Thymus (tissue), 11 donors: ENCODE results near the gene PSPN. TPM values are rescaled to one million over a fixed set of nuclear protein-coding genes. Genes with fewer than 3 reads are reported as not detected.

Experiments used
- DNase-seq, 9 donors: peaks; one replicate each; pipeline ENCODE4 v3.0.0-alpha.2; 2013; ENCODE audit warnings: low spot score in 9 of 9, low read depth in 6 of 9, missing footprints in 1 of 9
- H3K27ac ChIP-seq, 2 donors: one replicate each; pipeline ENCODE4 v1.5.1; 2013; ENCODE audit warnings: control low read depth in 1 of 2, low read depth in 1 of 2, low read length in 1 of 2, mild to moderate bottlenecking in 1 of 2, moderate library complexity in 1 of 2
- H3K27me3 ChIP-seq, 2 donors: one replicate each; pipeline ENCODE4 v1.5.1; 2013; ENCODE audit warnings: low read length in 1 of 2; ENCODE audit not compliant: control insufficient read depth in 2 of 2, insufficient read depth in 1 of 2
- H3K36me3 ChIP-seq, 2 donors: one replicate each; pipeline ENCODE4 v1.5.1; 2013; ENCODE audit warnings: low read length in 1 of 2, mild to moderate bottlenecking in 1 of 2, moderate library complexity in 1 of 2; ENCODE audit not compliant: control insufficient read depth in 2 of 2, insufficient read depth in 2 of 2
- H3K4me1 ChIP-seq, 2 donors: one replicate each; pipeline ENCODE4 v1.5.1; 2013; ENCODE audit warnings: low read length in 2 of 2; ENCODE audit not compliant: control insufficient read depth in 2 of 2, insufficient read depth in 2 of 2
- H3K4me3 ChIP-seq, 2 donors: one replicate each; pipeline ENCODE4 v1.5.1; 2013; ENCODE audit warnings: low read length in 2 of 2, control low read depth in 1 of 2, mild to moderate bottlenecking in 1 of 2
- H3K9me3 ChIP-seq, 2 donors: one replicate each; pipeline ENCODE4 v1.5.1; 2013; ENCODE audit warnings: low read length in 1 of 2, mild to moderate bottlenecking in 1 of 2; ENCODE audit not compliant: control insufficient read depth in 2 of 2, insufficient read depth in 1 of 2
- WGBS: extraction: QIAGEN DNeasy Blood & Tissue Kit; methylation state at CpG from one replicate; pipeline ENCODE4 v1.1.7; 2013; 5-methylcytosine and 5-hydroxymethylcytosine counted together
- polyA plus RNA-seq: library from polyadenylated mRNA; stranded (reverse); fragments of 200-250 nt; gene quantifications from one replicate; pipeline ENCODE4 v1.2.3, GENCODE V29; 2013
- total RNA-seq: library from RNA; stranded (reverse); fragments of 120-200 nt; gene quantifications from one replicate; pipeline ENCODE4 v1.2.4, GENCODE V29; 2013
- donor health status: healthy.

PSPN gene
- total and polyA plus RNA-seq, 2 donors, result 0.90 to 1.0 TPM

- no peaks in the 10 kb centered on the region for H3K9me3 ChIP-seq
- WGBS, result under 1% methylated on average over 69 of the region's 69 CpGs
- peak; percentile 89 to 97 (median 93) for DNase-seq
- H3K27ac ChIP-seq, result peak within 1 kb of the TSS; percentile 72 to 87
- peaks cover 10 to 23% of the 10 kb centered on the region in 2 donors for H3K36me3 ChIP-seq
- no peaks in the 10 kb centered on the region for H3K27me3 ChIP-seq
- H3K4me3 ChIP-seq, result peak within 1 kb of the TSS; percentile 54 to 82
- H3K4me1 ChIP-seq, result peaks cover 7 to 17% of the 10 kb centered on the region in 2 donors
These were observed 17.6 kb upstream of the PSPN start, which contains the start of gene GTF2F1 for GRCh38 chr19:6393074-6393982. Gene GTF2F1 (minus strand): TSS chr19:6393164. CDS start chr19:6392995, 169 bp downstream.

- WGBS, result 9% methylated on average over 30 of the region's 30 CpGs
- Histone ChIP-seq H3K36me3 (peaks cover 19 to 31% of the 10 kb centered on the region in 2 donors), H3K27ac (peak overlapping the region; percentile 72 to 87), H3K9me3 (no peaks in the 10 kb centered on the region), H3K4me3 (peak overlapping the region; percentile 54 to 82), H3K4me1 (peaks cover 7 to 17% of the 10 kb centered on the region in 2 donors), H3K27me3 (no peaks in the 10 kb centered on the region)
- no peak for DNase-seq
These were observed 16.7 kb upstream of the PSPN start for GRCh38 chr19:6392221-6393073.

- Histone ChIP-seq H3K4me3 (no peak overlapping the region), H3K27me3 (no peaks in the 10 kb centered on the region), H3K9me3 (no peaks in the 10 kb centered on the region), H3K27ac (no peak overlapping the region), H3K4me1 (peaks cover 3 to 6% of the 10 kb centered on the region in 2 donors), H3K36me3 (peaks cover 63 to 71% of the 10 kb centered on the region in 2 donors)
- no peak for DNase-seq
- 96% methylated on average over 19 of the region's 19 CpGs for WGBS
These were observed 11.6 kb upstream of the PSPN start for GRCh38 chr19:6387372-6387771.

- Histone ChIP-seq H3K27ac (no peak overlapping the region), H3K27me3 (no peaks in the 10 kb centered on the region), H3K36me3 (peaks cover 86 to 89% of the 10 kb centered on the region in 2 donors), H3K4me1 (no peaks in the 10 kb centered on the region), H3K9me3 (peaks cover 1 to 5% of the 10 kb centered on the region in 2 donors), H3K4me3 (no peak overlapping the region)
- DNase-seq, result no peak
- 96% methylated on average over 4 of the region's 4 CpGs for WGBS
These were observed 8.6 kb upstream of the PSPN start for GRCh38 chr19:6384381-6384780.

- Histone ChIP-seq H3K27ac (no peak overlapping the region), H3K4me1 (no peaks in the 10 kb centered on the region), H3K27me3 (no peaks in the 10 kb centered on the region), H3K4me3 (no peak overlapping the region), H3K9me3 (peaks cover 1 to 5% of the 10 kb centered on the region in 2 donors), H3K36me3 (peaks cover 74 to 88% of the 10 kb centered on the region in 2 donors)
- WGBS, result 98% methylated on average over 19 of the region's 19 CpGs
- no peak for DNase-seq
These were observed 7.5 kb upstream of the PSPN start for GRCh38 chr19:6383188-6383587.

GRCh38 chr19:6381030-6381750 is 5.5 kb upstream of the PSPN start:
- H3K36me3 ChIP-seq, result peaks cover 60 to 75% of the 10 kb centered on the region in 2 donors
- no peak overlapping the region for H3K4me3 ChIP-seq
- H3K9me3 ChIP-seq, result peaks cover 1 to 5% of the 10 kb centered on the region in 2 donors
- H3K27me3 ChIP-seq, result no peaks in the 10 kb centered on the region
- H3K4me1 ChIP-seq, result no peaks in the 10 kb centered on the region
- DNase-seq, result no peak
- WGBS, result 96% methylated on average over 40 of the region's 40 CpGs
- no peak overlapping the region for H3K27ac ChIP-seq

- Histone ChIP-seq H3K4me1 (no peaks in the 10 kb centered on the region), H3K27ac (no peak overlapping the region), H3K9me3 (peaks cover 1 to 5% of the 10 kb centered on the region in 2 donors), H3K27me3 (no peaks in the 10 kb centered on the region), H3K36me3 (peaks cover 55 to 73% of the 10 kb centered on the region in 2 donors), H3K4me3 (no peak overlapping the region)
- no peak for DNase-seq
- 98% methylated on average over 3 of the region's 3 CpGs for WGBS
These were observed 4.0 kb upstream of the PSPN start for GRCh38 chr19:6379744-6380143.

- Histone ChIP-seq H3K27me3 (no peaks in the 10 kb centered on the region), H3K4me1 (peaks cover 2 to 6% of the 10 kb centered on the region in 2 donors), H3K4me3 (no peak overlapping the region), H3K27ac (no peak overlapping the region), H3K9me3 (peaks cover 1 to 5% of the 10 kb centered on the region in 2 donors), H3K36me3 (peaks cover 48 to 72% of the 10 kb centered on the region in 2 donors)
- WGBS, result 95% methylated on average over 9 of the region's 9 CpGs
- DNase-seq, result no peak
These were observed 2.8 kb upstream of the PSPN start for GRCh38 chr19:6378486-6378885.
